Measurements from ENCODE around the gene MYL4.
A peak's percentile ranks its signal among the peaks of the same experiment; 100 is the strongest.
"Not testable (repeated sequence)": the region's sequence is repeated elsewhere in the genome, so short reads cannot be mapped to it uniquely, and the experiment has no call there.

The MYL4 gene

GRCh38 chr17:47208744-47209488 lies at the start of gene MYL4:
Gene MYL4, plus strand, starts transcription at chr17:47209348. Its CDS starts 75 bp downstream, at chr17:47209423.
- DNase-seq: no peak

GRCh38 chr17:47162013-47162622 lies 47.0 kb upstream of the MYL4 start:
- DNase-seq: no peak

GRCh38 chr17:47164263-47164662 lies 44.9 kb upstream of the MYL4 start:
- DNase-seq: no peak

- DNase-seq: no peak
Observed at GRCh38 chr17:47165137-47165536, 44.0 kb upstream of the MYL4 start.

GRCh38 chr17:47166854-47167253 lies 42.3 kb upstream of the MYL4 start:
- DNase-seq: not testable (repeated sequence)

GRCh38 chr17:47168896-47169295 lies 40.3 kb upstream of the MYL4 start:
- not testable (repeated sequence) for DNase-seq

- no peak for DNase-seq
Observed at GRCh38 chr17:47170710-47171109, 38.4 kb upstream of the MYL4 start.

- no peak for DNase-seq
Observed at GRCh38 chr17:47172696-47173565, 36.2 kb upstream of the MYL4 start.

- not testable (repeated sequence) for DNase-seq
Observed at GRCh38 chr17:47174823-47175222, 34.3 kb upstream of the MYL4 start.

- DNase-seq: no peak
Observed at GRCh38 chr17:47176389-47176826, 32.7 kb upstream of the MYL4 start.

- DNase-seq: no peak
Observed at GRCh38 chr17:47177261-47177660, 31.9 kb upstream of the MYL4 start.

GRCh38 chr17:47179141-47179540 lies 30.0 kb upstream of the MYL4 start:
- no peak for DNase-seq

GRCh38 chr17:47180337-47180736 lies 28.8 kb upstream of the MYL4 start:
- DNase-seq: no peak

GRCh38 chr17:47180988-47181387 lies 28.2 kb upstream of the MYL4 start:
- not testable (repeated sequence) for DNase-seq

GRCh38 chr17:47184681-47185080 lies 24.5 kb upstream of the MYL4 start:
- DNase-seq: no peak

GRCh38 chr17:47188271-47188875 lies 20.8 kb upstream of the MYL4 start:
- no peak for DNase-seq

- DNase-seq: peak; percentile 100
Observed at GRCh38 chr17:47188876-47189731, 20.0 kb upstream of the MYL4 start, which contains the start of gene CDC27. Gene CDC27, minus strand, starts transcription at chr17:47189295. Its CDS starts 123 bp downstream, at chr17:47189172.

- DNase-seq: no peak
Observed at GRCh38 chr17:47189732-47190237, 19.4 kb upstream of the MYL4 start.

GRCh38 chr17:47190243-47190642 lies 18.9 kb upstream of the MYL4 start:
- DNase-seq: no peak

- DNase-seq: no peak
Observed at GRCh38 chr17:47190770-47191169, 18.4 kb upstream of the MYL4 start.

- DNase-seq: no peak
Observed at GRCh38 chr17:47192554-47192953, 16.6 kb upstream of the MYL4 start.

Measured in stimulated activated CD4-positive, alpha-beta T cell treated with anti-CD3 and anti-CD28 coated beads, Interleukin-2, amount 100 ng/mL, for 48 hours (primary cell).